PC-3 (cell line): Measurements from ENCODE around the gene SNAI3.

Experiments
- CTCF ChIP-seq: fragments of 300-600 bp; sonication (generic); conservative IDR thresholded peaks from 2 replicates; pipeline ENCODE4 v1.5.1; 2017; ENCODE audit warnings: antibody characterized with exemption, low read depth, mild to moderate bottlenecking, low read length
- EZH2phosphoT487 ChIP-seq: fragments of 300-600 bp; sonication (generic); IDR thresholded peaks from 2 replicates; pipeline ENCODE4 v1.6.1; 2018; ENCODE audit warnings: mild to moderate bottlenecking, antibody characterized with exemption, low read length, borderline replicate concordance

GRCh38 chr16:88655053-88655732, 31.1 kb downstream of the SNAI3 start:
- TF ChIP-seq CTCF (no peak), EZH2phosphoT487 (no peak)
